IPS-18a (cell line): ENCODE results near the gene XRCC5.
"Not testable (repeated sequence)": the region's sequence is repeated elsewhere in the genome, so short reads cannot be mapped to it uniquely, and the experiment has no call there.

Experiments
- H3K27ac ChIP-seq: one replicate; pipeline ENCODE4 v1.5.1; 2013; ENCODE audit warnings: low read length
- H3K27me3 ChIP-seq: one replicate; pipeline ENCODE4 v1.6.1; 2013; ENCODE audit warnings: mild to moderate bottlenecking, low read length; ENCODE audit not compliant: control insufficient read depth, insufficient read depth
- H3K36me3 ChIP-seq: one replicate; pipeline ENCODE4 v1.6.1; 2013; ENCODE audit warnings: low read depth, low read length; ENCODE audit not compliant: control insufficient read depth
- H3K4me1 ChIP-seq: one replicate; pipeline ENCODE4 v1.6.1; 2013; ENCODE audit warnings: low read depth, low read length; ENCODE audit not compliant: control insufficient read depth
- H3K4me3 ChIP-seq: one replicate; pipeline ENCODE4 v1.5.1; 2013; ENCODE audit warnings: low read length
- H3K9ac ChIP-seq: one replicate; pipeline ENCODE4 v1.6.1; 2013; ENCODE audit warnings: mild to moderate bottlenecking, low read length, moderate library complexity
- H3K9me3 ChIP-seq: one replicate; pipeline ENCODE4 v1.6.1; 2013; ENCODE audit warnings: low read depth, low read length; ENCODE audit not compliant: control insufficient read depth

The XRCC5 gene

GRCh38 chr2:216206821-216207220, 97.7 kb downstream of the XRCC5 start:
- H3K27me3 ChIP-seq: no peaks in the 10 kb centered on the region
- H3K27ac ChIP-seq: no peak overlapping the region
- no peaks in the 10 kb centered on the region for H3K9me3 ChIP-seq
- H3K9ac ChIP-seq: no peak overlapping the region
- H3K36me3 ChIP-seq: peaks cover 63% of the 10 kb centered on the region
- H3K4me3 ChIP-seq: no peak overlapping the region
- no peaks in the 10 kb centered on the region for H3K4me1 ChIP-seq

GRCh38 chr2:216208661-216209060, 99.5 kb downstream of the XRCC5 start:
- H3K27ac ChIP-seq: not testable (repeated sequence)
- H3K36me3 ChIP-seq: peaks cover 47% of the 10 kb centered on the region

GRCh38 chr2:216210701-216211540, 101.8 kb downstream of the XRCC5 start:
- Histone ChIP-seq H3K27ac (no peak overlapping the region), H3K27me3 (no peaks in the 10 kb centered on the region), H3K9me3 (no peaks in the 10 kb centered on the region), H3K36me3 (peaks cover 24% of the 10 kb centered on the region), H3K4me3 (no peak overlapping the region), H3K9ac (no peak overlapping the region), H3K4me1 (no peaks in the 10 kb centered on the region)

More at GRCh38 chr2:216208661-216209060, 99.5 kb downstream of the XRCC5 start:
- H3K4me3 ChIP-seq, H3K4me1 ChIP-seq, H3K9me3 ChIP-seq, H3K27me3 ChIP-seq, H3K9ac ChIP-seq: not testable (repeated sequence)

- Histone ChIP-seq H3K27ac (no peak overlapping the region), H3K27me3 (no peaks in the 10 kb centered on the region), H3K36me3 (peaks cover 17% of the 10 kb centered on the region), H3K9ac (no peak overlapping the region), H3K9me3 (no peaks in the 10 kb centered on the region), H3K4me1 (no peaks in the 10 kb centered on the region), H3K4me3 (no peak overlapping the region)
Observed at GRCh38 chr2:216211614-216212145, 102.5 kb downstream of the XRCC5 start.

GRCh38 chr2:216214768-216215167, 105.6 kb downstream of the XRCC5 start:
- Histone ChIP-seq H3K27ac (no peak overlapping the region), H3K36me3 (no peaks in the 10 kb centered on the region), H3K9me3 (no peaks in the 10 kb centered on the region), H3K9ac (no peak overlapping the region), H3K4me3 (no peak overlapping the region), H3K4me1 (no peaks in the 10 kb centered on the region), H3K27me3 (no peaks in the 10 kb centered on the region)

- Histone ChIP-seq H3K27ac (no peak overlapping the region), H3K9ac (no peak overlapping the region), H3K9me3 (no peaks in the 10 kb centered on the region), H3K27me3 (no peaks in the 10 kb centered on the region), H3K4me3 (no peak overlapping the region), H3K36me3 (no peaks in the 10 kb centered on the region), H3K4me1 (no peaks in the 10 kb centered on the region)
Observed at GRCh38 chr2:216215658-216216390, 106.7 kb downstream of the XRCC5 start.

- no peaks in the 10 kb centered on the region for H3K4me1 ChIP-seq
- no peaks in the 10 kb centered on the region for H3K36me3 ChIP-seq
- H3K27me3 ChIP-seq: no peaks in the 10 kb centered on the region
- no peak overlapping the region for H3K27ac ChIP-seq
- no peak overlapping the region for H3K9ac ChIP-seq
- H3K9me3 ChIP-seq: no peaks in the 10 kb centered on the region
- no peak overlapping the region for H3K4me3 ChIP-seq
Observed at GRCh38 chr2:216216951-216217903, 108.1 kb downstream of the XRCC5 start.

GRCh38 chr2:216217904-216218260, 108.7 kb downstream of the XRCC5 start:
- Histone ChIP-seq H3K4me1 (no peaks in the 10 kb centered on the region), H3K4me3 (no peak overlapping the region)

GRCh38 chr2:216219861-216220260, 110.7 kb downstream of the XRCC5 start:
- Histone ChIP-seq H3K9me3 (no peaks in the 10 kb centered on the region), H3K9ac (no peak overlapping the region), H3K27me3 (no peaks in the 10 kb centered on the region), H3K4me1 (no peaks in the 10 kb centered on the region), H3K27ac (no peak overlapping the region), H3K4me3 (no peak overlapping the region), H3K36me3 (no peaks in the 10 kb centered on the region)

More at GRCh38 chr2:216217904-216218260, 108.7 kb downstream of the XRCC5 start:
- Histone ChIP-seq H3K27ac (no peak overlapping the region), H3K36me3 (no peaks in the 10 kb centered on the region), H3K9ac (no peak overlapping the region), H3K9me3 (no peaks in the 10 kb centered on the region), H3K27me3 (no peaks in the 10 kb centered on the region)

- Histone ChIP-seq H3K9me3 (no peaks in the 10 kb centered on the region), H3K9ac (no peak overlapping the region), H3K27me3 (no peaks in the 10 kb centered on the region), H3K4me3 (no peak overlapping the region), H3K27ac (no peak overlapping the region), H3K36me3 (no peaks in the 10 kb centered on the region), H3K4me1 (no peaks in the 10 kb centered on the region)
Observed at GRCh38 chr2:216220976-216221375, 111.8 kb downstream of the XRCC5 start.

- Histone ChIP-seq H3K4me1 (no peaks in the 10 kb centered on the region), H3K27me3 (no peaks in the 10 kb centered on the region), H3K9me3 (no peaks in the 10 kb centered on the region), H3K27ac (no peak overlapping the region), H3K9ac (no peak overlapping the region), H3K4me3 (no peak overlapping the region), H3K36me3 (no peaks in the 10 kb centered on the region)
Observed at GRCh38 chr2:216221811-216222210, 112.7 kb downstream of the XRCC5 start.
